DMS114 treated with DMSO at 0.1 percent for 48 hours (cell line): ENCODE data around the gene SLC25A12.

Experiments
- DNase-seq: peaks from one replicate; lab custom pipeline; 2025; ENCODE audit not compliant: unreplicated experiment; lab: John Stamatoyannopoulos, UW

SLC25A12 gene

DNA sequence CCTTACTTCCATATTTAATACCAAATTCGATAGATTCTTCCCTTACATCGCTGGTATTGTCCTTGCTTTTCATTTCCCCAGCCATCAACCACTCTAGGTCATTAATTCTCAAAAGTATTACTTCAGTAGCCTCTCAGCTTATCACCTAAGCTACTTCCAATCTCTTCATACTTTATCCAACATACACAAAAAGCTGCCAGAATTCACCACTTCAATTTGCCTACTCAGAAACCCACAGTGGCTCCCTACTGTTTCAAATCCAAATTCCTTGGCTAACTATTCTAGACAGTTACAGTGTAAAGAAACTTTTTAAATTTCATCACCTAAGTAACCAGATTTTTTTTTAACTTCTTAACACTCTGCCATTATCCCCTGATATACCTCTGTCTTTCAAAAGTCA, 4.7 kb downstream of the SLC25A12 start:
- no peak for DNase-seq

DNA sequence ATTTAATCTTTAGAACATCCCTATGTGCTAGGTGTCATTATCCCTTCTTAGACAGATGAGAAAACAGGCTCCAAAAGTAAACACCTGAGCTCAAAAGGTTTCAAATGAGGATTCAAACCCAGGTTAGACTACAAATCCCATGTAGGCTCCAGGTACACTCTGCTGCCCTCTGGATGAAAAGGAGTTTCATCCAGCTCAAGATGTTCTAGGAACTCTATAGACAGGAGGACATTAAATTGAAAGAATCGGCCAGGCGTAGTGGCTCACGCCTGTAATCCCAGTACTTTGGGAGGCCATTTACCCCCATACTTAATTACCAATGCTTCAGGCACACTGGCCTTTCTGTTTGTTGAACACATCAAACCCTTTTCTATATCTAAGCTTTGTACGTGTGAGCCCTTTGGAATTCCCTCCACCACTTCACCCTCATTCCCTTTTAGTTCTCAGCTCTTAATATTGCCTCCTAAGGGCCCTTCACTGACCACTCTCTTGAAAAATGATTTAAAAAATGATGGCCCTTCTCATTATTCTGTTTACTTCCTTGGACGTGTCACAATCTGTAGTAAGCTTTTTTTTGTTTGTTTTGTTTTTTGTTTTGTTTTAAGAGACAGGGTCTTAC, 10.7 kb downstream of the SLC25A12 start:
- no peak for DNase-seq

- no peak for DNase-seq
These were observed 11.8 kb downstream of the SLC25A12 start for GRCh38 chr2:171882089-171882769.

GRCh38 chr2:171880774-171881173, 13.3 kb downstream of the SLC25A12 start:
- no peak for DNase-seq

DNA sequence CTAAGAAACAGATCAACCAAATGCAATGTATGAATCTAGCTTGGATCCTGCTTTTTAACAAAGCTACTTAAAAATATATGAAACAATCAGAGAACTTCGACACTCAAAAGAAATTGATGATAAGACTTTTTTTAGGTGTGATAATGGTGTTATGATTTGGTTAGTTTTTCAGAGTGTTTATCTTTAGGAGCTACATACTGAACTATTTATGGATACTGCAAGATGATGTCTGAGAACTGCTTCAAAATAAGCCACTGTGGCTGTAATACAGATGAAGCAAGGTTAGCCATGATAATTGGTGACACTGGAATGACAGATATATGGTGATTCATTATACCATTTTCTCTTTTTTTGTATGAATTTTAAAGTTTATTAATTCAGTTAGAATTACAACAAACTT, 14.2 kb downstream of the SLC25A12 start:
- no peak for DNase-seq

GRCh38 chr2:171878481-171878993, 15.5 kb downstream of the SLC25A12 start:
- no peak for DNase-seq

GRCh38 chr2:171874963-171875362, 19.1 kb downstream of the SLC25A12 start:
- DNase-seq: no peak

GRCh38 chr2:171874517-171874916, 19.5 kb downstream of the SLC25A12 start:
- no peak for DNase-seq

DNA sequence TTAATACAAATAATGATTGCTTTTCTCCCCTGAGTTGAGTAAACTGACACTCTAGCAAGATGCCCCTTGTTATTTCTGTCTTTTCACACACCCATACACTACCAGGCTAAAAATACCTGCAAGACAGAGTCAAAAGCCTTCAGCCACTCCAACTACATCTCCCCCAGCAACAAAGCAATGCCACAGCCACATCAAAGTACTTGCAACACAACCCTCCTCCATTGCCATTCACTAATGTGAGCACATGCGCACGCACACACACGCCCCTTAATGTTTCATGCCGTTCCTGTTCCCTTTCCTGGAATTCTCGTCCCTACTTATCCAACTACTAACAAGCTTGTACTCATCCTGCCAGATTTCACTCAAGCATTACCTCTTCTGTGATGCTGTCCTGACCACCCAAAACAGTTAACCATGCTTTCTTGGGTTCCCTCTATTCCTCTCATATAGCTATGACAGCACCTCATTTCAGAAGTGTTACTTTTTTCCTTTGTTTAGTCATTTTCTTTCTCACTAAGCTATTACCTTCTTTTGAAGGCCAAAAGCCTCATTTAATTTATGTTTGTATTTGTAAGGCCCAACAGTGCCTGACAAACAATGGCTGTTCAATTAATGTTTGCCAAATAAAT, 29.6 kb downstream of the SLC25A12 start:
- no peak for DNase-seq

DNA sequence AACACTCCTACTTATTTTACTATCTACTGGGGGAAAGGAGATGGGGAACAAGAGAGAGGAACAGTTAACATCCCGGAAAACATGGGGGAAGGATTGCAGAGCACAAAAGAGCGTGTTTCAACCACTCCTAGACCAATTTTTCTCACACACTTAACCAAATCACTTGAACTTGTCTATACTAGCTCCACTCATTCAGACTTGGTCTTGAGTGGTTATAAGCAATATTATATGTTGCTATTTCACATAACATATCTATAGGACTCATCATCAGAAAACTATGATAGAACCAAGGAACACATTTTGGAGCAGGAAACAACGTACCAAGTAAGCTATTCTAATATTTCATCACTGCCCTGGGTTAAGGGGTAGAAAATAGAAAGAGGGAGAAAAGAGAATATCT, 31.5 kb downstream of the SLC25A12 start:
- DNase-seq: no peak

DNA sequence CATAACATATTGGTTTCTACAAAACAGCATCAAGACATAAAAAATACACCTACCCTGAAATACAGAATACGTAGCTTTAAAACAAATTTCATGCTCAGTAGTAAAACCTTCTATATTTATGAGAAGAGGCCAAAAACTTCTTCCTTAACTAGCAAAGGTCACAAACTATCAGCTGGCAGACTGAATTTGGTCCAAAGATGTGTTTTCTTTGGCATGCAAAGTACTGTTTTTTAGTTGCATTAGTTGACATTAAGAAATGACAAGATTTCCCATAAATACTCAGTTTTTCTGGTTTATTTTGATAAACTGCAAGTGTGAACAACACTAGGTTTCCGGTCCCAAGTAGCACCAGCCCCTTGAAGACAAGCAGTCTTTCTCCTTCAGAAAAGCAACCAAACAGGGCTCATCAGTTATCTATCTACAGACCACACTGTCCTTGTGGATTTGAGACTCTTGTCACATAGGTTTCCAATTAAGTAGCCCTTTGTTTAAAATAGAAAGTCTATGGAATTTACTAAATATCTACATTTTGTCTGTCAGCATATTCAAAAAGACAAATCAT, 35.6 kb downstream of the SLC25A12 start:
- DNase-seq: no peak

DNA sequence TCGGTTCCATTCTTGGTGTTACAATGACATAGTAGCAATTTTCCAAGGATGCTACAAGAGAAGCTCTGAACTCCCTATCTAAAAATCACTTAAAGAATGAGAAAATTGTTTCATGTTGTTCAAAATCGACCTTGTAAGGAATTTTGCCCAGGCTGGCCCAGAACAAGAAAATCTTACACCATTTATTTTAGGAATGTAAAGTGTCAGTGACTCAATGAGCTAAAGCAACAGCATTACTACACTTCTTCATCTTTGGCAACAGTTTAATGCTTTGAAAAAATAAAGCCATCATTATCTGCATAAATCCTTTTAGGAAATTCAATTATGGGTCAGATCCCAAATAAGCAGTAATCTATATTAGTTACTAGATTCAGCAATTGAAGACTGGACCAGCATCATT, 38.6 kb downstream of the SLC25A12 start:
- no peak for DNase-seq

DNA sequence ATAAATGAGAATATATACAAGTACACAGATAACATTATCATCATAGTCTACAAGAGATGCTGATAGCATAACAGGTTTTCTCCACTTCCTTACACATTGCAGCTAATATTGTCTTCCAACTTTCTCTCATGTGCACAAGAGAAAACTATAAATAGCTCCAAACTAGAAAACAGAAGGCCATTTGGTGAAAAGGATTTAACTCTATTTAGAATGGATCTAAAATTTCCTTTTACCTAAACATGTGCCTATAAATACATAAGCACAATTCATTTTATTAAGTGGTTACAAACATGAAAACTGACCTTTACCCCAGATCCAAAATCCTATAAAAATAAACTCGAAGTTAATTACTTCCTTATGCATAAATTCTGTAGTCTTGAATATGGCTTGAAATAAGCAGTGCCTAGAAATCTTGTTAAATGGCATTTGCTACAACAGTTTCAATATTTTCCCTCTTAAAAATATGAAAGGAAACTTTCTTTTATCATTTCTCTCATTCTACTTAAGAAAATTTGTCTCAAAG, 41.6 kb downstream of the SLC25A12 start:
- DNase-seq: no peak

DNA sequence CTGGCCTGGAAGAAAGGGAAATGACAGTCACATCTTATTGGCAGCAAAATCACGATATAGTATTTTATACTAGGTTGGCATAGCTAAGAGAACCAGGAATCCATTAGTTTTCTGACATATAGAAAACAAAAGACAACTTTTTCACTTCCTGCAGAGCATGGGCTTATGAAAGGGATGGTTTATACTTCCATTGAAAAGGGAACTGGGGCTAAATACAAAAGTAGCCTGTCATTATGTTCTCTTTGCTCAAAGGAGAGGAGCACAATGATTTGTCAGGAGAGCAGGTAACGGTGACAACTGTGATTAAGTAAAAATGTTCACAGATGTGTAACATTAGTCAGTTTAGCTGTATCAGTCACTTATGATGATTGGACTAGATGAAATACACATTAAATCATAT, 46.4 kb downstream of the SLC25A12 start:
- DNase-seq: no peak

DNA sequence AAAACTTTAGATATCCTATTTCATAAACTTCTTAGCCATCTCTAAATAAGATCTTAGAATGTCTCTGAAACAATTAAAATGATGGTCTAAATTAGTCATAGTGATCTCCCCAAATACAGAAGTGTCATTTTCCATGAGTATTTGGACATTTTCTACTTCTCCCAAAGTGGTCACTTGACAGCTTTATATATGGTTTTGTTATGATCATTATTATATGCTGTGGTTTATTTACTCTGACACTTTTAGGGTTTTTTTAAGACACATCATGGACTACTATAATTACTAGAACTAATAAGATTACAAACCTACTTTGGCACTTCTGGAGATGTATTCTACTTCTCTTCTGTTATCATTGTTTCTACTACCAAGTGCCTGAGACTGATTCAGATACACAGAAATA, 47.1 kb downstream of the SLC25A12 start:
- no peak for DNase-seq

- DNase-seq: no peak
These were observed 52.0 kb downstream of the SLC25A12 start for GRCh38 chr2:171841996-171842395.

DNA sequence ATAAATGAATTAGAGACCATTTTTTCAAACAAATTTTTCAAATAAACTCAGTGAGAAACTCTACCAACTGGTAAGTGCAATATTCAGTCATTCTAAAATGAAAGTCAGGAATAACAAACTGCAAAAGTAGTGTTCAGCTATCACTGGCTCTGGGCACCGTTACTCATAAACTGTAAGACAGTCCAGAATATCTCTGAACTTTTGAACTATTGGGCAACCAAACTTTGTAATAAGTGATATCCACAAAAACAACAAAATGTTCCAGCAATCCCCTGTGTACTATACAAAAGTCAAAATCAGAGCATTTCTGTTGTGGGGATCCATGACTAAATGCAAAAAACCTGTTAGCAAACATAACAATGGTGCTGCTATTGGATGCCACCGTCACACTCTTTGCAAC, 56.3 kb downstream of the SLC25A12 start:
- no peak for DNase-seq

- DNase-seq: no peak
These were observed 57.7 kb downstream of the SLC25A12 start for GRCh38 chr2:171836146-171836910.

DNA sequence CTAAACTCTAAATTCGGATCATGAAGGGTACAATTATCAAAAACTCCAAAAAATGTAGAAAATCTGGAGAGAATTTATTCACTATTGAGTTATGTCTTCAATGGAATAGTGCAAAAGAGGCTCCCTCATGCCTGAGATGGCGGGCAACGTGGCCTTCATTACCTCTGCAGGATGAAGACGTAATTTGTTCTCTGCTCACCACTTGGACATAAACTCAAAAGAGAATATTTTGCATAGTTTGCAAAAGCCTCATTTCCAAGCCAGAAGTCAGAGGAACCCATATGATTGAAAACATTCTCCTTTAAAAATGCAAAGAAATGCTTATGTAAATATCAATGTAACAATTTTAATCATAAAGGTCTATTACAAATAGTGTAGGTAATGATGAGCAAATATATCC, 58.7 kb downstream of the SLC25A12 start:
- no peak for DNase-seq

- no peak for DNase-seq
These were observed 59.8 kb downstream of the SLC25A12 start for GRCh38 chr2:171834286-171834685.

- no peak for DNase-seq
These were observed 61.6 kb downstream of the SLC25A12 start for GRCh38 chr2:171832489-171832888.
